ENCODE measurements around the gene WDR3.

DNA sequence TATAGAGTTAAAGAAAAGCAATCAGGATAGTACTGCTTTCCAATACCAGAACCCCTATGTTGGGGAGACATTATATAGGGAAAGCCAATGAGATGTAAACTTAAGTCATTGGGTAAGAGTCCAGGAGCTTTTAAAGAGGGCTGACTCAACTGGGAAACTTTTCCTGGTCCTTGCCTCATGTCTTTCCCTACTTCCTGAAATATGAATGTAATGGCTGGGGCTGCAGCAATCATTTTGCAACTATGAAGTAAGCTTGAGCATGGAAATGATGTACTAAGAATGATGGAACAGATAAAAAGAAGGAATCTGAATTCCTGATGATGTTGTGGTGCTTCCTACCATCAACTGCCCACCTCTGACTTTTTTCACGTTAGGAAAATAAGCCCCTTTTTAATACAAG lies 55.7 kb downstream of the WDR3 start:
- no peak for TF ChIP-seq ZNF592 (IDR thresholded peaks at IDR 0.05)
- TF ChIP-seq CTCF (IDR thresholded peaks at IDR 0.05 in 2 of 3, conservative IDR thresholded peaks at IDR 0.05 in 1 of 3; ENCODE audit: control insufficient read depth in 2 of 3, extremely low read depth in 1 of 3, insufficient read depth in 1 of 3, low read depth in 3 of 3, low read length in 3 of 3), result no peak
- TF ChIP-seq USF1 (IDR thresholded peaks at IDR 0.05; ENCODE audit: borderline replicate concordance, extremely low read length, insufficient read depth, low read depth, low read length), result no peak
- no peak for TF ChIP-seq MTA3 (IDR thresholded peaks at IDR 0.05; ENCODE audit: borderline replicate concordance, low read length)
- TF ChIP-seq TBL1XR1 (IDR thresholded peaks at IDR 0.05; ENCODE audit: low read depth, low read length), result no peak
- no peak for TF ChIP-seq YY1 (IDR thresholded peaks at IDR 0.05; ENCODE audit: low read depth, low read length)
- TF ChIP-seq NFIC (IDR thresholded peaks at IDR 0.05; ENCODE audit: low read depth, low read length), result no peak
